ENCODE data around the gene MSTN. TPM values are rescaled to one million over a fixed set of nuclear protein-coding genes. Genes with fewer than 3 reads are reported as not detected.

MSTN gene
- total RNA-seq, 4 donors from 2014 or later = 0.38 to 0.60 TPM; not detected in 2

- H3K36me3 ChIP-seq = no peaks in the 10 kb centered on the region
- no peak overlapping the region for H3K4me3 ChIP-seq
- no peak overlapping the region for H3K27ac ChIP-seq
- no peaks in the 10 kb centered on the region for H3K4me1 ChIP-seq
- no peak for DNase-seq (ENCODE audit: low spot score in 2 of 2)
- no peaks in the 10 kb centered on the region for H3K9me3 ChIP-seq
- H3K27me3 ChIP-seq = no peaks in the 10 kb centered on the region
- no peak for TF ChIP-seq POLR2A (IDR thresholded peaks at IDR 0.05)
- TF ChIP-seq POLR2AphosphoS5 (IDR thresholded peaks at IDR 0.05) = no peak
- no peak for TF ChIP-seq CTCF (IDR thresholded peaks at IDR 0.05)
- TF ChIP-seq EP300 (IDR thresholded peaks at IDR 0.05) = no peak
Measured at GRCh38 chr2:190106783-190107182, 44.3 kb upstream of the MSTN start.

GRCh38 chr2:190105554-190105953 lies 43.0 kb upstream of the MSTN start:
- Histone ChIP-seq H3K9me3 (no peaks in the 10 kb centered on the region), H3K36me3 (no peaks in the 10 kb centered on the region), H3K4me1 (no peaks in the 10 kb centered on the region), H3K27ac (no peak overlapping the region), H3K4me3 (no peak overlapping the region), H3K27me3 (no peaks in the 10 kb centered on the region)
- TF ChIP-seq EP300 (IDR thresholded peaks at IDR 0.05) (no peak), POLR2A (IDR thresholded peaks at IDR 0.05) (no peak), POLR2AphosphoS5 (IDR thresholded peaks at IDR 0.05) (no peak), CTCF (IDR thresholded peaks at IDR 0.05) (no peak)
- no peak for DNase-seq (ENCODE audit: low spot score in 2 of 2)
- WGBS = 50% methylated on average over 2 of the region's 2 CpGs

GRCh38 chr2:190103144-190103543 lies 40.6 kb upstream of the MSTN start:
- H3K27me3 ChIP-seq = no peaks in the 10 kb centered on the region
- TF ChIP-seq POLR2AphosphoS5 (IDR thresholded peaks at IDR 0.05) = no peak
- TF ChIP-seq POLR2A (IDR thresholded peaks at IDR 0.05) = no peak
- H3K4me1 ChIP-seq = no peaks in the 10 kb centered on the region
- no peaks in the 10 kb centered on the region for H3K36me3 ChIP-seq
- 72% methylated on average over 3 of the region's 3 CpGs for WGBS
- no peak overlapping the region for H3K27ac ChIP-seq
- no peak overlapping the region for H3K4me3 ChIP-seq
- no peak for DNase-seq (ENCODE audit: low spot score in 2 of 2)
- H3K9me3 ChIP-seq = peaks cover 4% of the 10 kb centered on the region

- H3K4me3 ChIP-seq = no peak overlapping the region
- H3K27ac ChIP-seq = no peak overlapping the region
- TF ChIP-seq CTCF (IDR thresholded peaks at IDR 0.05) (no peak), EP300 (IDR thresholded peaks at IDR 0.05) (no peak), POLR2AphosphoS5 (IDR thresholded peaks at IDR 0.05) (no peak), POLR2A (IDR thresholded peaks at IDR 0.05) (no peak)
- H3K27me3 ChIP-seq = no peaks in the 10 kb centered on the region
- no peaks in the 10 kb centered on the region for H3K36me3 ChIP-seq
- no peaks in the 10 kb centered on the region for H3K4me1 ChIP-seq
- 41% methylated on average over 3 of the region's 3 CpGs for WGBS
- DNase-seq (ENCODE audit: low spot score in 2 of 2) = no peak
- peaks cover 7% of the 10 kb centered on the region for H3K9me3 ChIP-seq
Measured at GRCh38 chr2:190099890-190100697, 37.6 kb upstream of the MSTN start.

- no peak overlapping the region for H3K4me3 ChIP-seq
- no peaks in the 10 kb centered on the region for H3K4me1 ChIP-seq
- peaks cover 7% of the 10 kb centered on the region for H3K9me3 ChIP-seq
- TF ChIP-seq CTCF (IDR thresholded peaks at IDR 0.05) (no peak), POLR2A (IDR thresholded peaks at IDR 0.05) (no peak), POLR2AphosphoS5 (IDR thresholded peaks at IDR 0.05) (no peak), EP300 (IDR thresholded peaks at IDR 0.05) (no peak)
- no peaks in the 10 kb centered on the region for H3K27me3 ChIP-seq
- no peaks in the 10 kb centered on the region for H3K36me3 ChIP-seq
- no peak for DNase-seq (ENCODE audit: low spot score in 2 of 2)
- no peak overlapping the region for H3K27ac ChIP-seq
Measured at GRCh38 chr2:190098851-190099250, 36.3 kb upstream of the MSTN start.

Measured in suprapubic skin (tissue), 4 donors.